Fibroblast of skin of left quadriceps (primary cell): Measurements from ENCODE around the gene NKX1-2.

Source experiments
- DNase-seq, 2 experiments: peaks; one replicate each; pipeline ENCODE4 v3.0.0-alpha.2; 2013; ENCODE audit warnings: low read depth in 2 of 2

NKX1-2 gene

DNA sequence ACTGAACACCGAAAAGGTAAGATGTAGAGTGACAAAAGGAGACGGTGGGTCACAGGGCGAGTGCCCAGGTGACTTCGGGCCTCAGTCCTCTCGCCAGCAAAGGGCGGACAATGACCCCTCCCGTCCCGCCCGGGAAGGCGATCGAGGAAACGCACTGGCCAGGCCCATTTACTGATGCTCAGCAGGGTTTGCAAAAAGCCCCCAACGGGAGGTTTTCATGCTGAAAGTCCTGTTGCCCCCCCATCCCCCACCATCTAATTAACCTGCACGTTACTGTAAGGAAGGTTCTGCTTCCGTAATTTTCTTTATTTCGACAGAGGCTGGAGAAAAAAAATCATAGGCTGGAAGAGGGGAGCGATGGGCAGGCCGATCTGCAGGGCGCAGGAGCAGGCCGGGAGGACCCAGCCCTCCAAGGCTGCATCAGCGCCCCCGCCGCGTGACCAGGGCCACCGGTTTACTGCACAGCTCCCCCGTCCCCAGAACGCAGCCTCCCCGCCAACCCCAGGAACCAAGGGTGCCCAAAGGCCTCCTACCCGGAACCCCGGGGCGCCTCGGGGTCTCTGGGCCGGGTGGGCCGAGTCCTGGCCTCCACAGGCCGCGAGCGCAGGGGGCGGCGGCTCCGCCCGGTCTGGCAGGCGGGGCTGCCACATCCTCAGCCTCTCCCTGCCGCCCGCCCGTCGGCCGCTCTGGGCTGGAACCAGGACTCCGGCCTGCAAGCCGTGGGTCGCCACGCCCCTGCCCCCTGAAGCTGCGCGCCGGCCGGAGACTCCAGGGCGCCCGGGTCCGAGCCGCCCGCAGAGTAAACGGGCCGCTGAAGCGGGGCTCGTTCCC, 31.7 kb downstream of the NKX1-2 start:
- peak in 1 of 2 experiments; percentile 11 for DNase-seq

GRCh38 chr10:124416733-124417132, 33.1 kb downstream of the NKX1-2 start:
- no peak for DNase-seq

DNA sequence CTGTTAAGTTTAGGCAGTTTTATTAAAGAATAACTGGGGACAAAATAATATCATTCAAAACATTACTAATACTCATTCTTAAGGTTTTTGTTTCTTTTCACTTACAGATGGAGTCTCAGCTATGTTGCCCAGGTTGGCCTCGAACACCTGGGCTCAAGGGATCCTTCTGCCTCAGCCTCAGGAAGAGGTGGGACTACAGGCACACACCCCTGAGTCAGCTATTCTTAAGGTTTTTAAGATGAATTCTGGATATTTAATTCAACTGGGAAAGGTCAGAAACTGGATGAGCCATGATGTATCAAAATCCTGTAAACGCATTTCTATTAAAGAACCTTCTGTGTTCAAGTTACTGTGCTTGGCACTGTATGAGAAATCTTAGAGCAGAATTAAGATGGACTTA, 34.6 kb downstream of the NKX1-2 start:
- no peak for DNase-seq

DNA sequence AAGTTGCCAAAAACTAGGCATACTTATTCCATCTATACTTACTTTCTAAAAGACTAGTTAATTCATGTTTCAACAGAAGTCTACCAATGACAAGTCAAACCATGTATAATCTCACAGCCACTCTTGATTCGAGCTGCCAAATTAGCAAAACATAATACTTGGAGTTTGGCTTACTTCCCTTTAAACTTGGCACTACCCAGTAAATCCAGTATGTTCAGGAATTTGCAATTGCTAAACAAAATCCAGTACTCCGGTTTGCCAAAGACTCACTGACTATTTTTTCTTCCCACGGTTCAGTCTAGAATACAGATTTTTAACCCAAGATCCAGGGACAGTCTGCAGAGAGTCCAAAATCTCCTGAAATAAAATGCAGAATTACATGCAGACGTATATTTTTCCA, 35.8 kb downstream of the NKX1-2 start:
- no peak for DNase-seq

DNA sequence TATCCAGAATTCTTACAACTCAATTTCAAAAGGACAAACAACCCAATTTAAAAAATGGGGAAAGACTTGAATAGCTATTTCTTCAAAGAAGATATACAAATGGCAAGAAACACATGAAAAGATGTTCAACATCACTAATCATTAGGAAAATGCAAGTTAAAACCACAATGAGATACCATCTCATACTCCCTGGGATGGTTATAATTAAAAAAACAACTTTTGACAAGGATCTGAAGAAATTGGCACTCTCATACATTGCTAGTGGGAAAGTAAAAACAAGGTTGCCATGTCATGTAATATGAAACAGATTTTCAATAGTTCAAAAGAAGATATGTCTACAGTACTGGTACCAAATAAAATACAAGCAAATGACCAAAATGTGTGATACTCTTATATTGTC, 40.1 kb downstream of the NKX1-2 start:
- no peak for DNase-seq

DNA sequence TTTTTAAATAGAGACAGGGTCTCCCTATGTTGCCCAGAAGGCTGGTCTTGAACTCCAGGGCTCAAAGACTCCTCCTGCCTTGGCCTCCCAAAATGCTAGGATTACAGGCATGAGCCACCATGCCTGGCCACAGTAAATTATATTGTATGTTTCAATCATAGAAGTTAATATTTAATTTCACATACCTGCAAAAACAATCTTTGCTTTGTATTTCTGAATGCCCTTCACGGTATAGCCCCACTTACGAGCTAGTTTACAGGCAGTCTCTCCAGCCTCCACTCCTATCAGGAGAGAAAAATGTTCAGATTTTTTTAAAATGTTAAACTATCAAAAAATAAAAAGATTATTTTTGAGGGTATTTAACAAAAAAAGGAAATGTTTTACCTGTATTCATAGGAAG, 41.5 kb downstream of the NKX1-2 start:
- no peak for DNase-seq

- DNase-seq, result no peak
Measured at GRCh38 chr10:124407456-124407855, 42.4 kb downstream of the NKX1-2 start.

DNA sequence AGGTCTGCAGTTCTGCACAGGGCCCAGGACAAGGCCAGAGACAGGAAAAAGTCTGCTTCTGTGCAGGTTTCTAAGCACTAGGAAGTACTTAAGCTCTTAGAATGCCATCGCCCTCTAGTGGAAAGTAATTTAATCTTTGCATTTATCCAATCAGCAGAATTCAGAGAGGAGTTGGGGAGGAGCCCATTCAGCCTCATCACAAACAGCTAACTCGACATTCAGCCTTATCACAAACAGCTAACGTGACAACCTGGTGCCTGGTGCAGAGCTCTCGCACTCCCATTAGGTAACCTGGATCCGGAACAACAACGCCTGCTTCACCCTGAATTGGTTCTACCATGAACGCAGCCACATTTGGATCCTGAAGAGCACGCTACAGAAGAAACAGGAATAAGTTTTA, 46.3 kb downstream of the NKX1-2 start:
- DNase-seq, result peak; percentile 48 to 56

GRCh38 chr10:124402273-124402672, 47.6 kb downstream of the NKX1-2 start:
- DNase-seq, result no peak

- no peak for DNase-seq
Measured at GRCh38 chr10:124401633-124402032, 48.2 kb downstream of the NKX1-2 start.
